ENCODE data around the gene ABR. TPM values are rescaled to one million over a fixed set of nuclear protein-coding genes. Genes with fewer than 3 reads are reported as not detected.
"Not testable (repeated sequence)": the region's sequence is repeated elsewhere in the genome, so short reads cannot be mapped to it uniquely, and the experiment has no call there.

ABR gene
- total RNA-seq, 1 donor: 156 TPM

GRCh38 chr17:1047177-1047878 is 132.5 kb downstream of the ABR start:
- no peak overlapping the region for H3K27ac ChIP-seq (ENCODE audit: low read depth, low read length)
- no peak overlapping the region for H2AFZ ChIP-seq (ENCODE audit: low read length)
- no peaks in the 10 kb centered on the region for H3K4me1 ChIP-seq (ENCODE audit: insufficient read depth, low read length)
- no peak overlapping the region for H3K4me3 ChIP-seq (ENCODE audit: insufficient read depth, low read length)
- H3K9me3 ChIP-seq (ENCODE audit: low read depth, low read length): no peaks in the 10 kb centered on the region
- TF ChIP-seq CTCF (IDR thresholded peaks at IDR 0.05; ENCODE audit: extremely low read depth, low read depth, low read length): no peak
- no peaks in the 10 kb centered on the region for H3K27me3 ChIP-seq (ENCODE audit: insufficient read depth, low read length)
- peaks cover 17% of the 10 kb centered on the region for H4K20me1 ChIP-seq (ENCODE audit: insufficient read depth, low read length)
- DNase-seq (ENCODE audit: insufficient read length, low spot score, missing footprints): peak; percentile 93
- peaks cover 11% of the 10 kb centered on the region for H3K79me2 ChIP-seq (ENCODE audit: insufficient read depth, low read length)
- H3K36me3 ChIP-seq (ENCODE audit: insufficient read depth, low read length): peaks cover 12% of the 10 kb centered on the region
- H3K4me2 ChIP-seq (ENCODE audit: insufficient read depth, low read length): no peak overlapping the region

GRCh38 chr17:1045456-1045855 is 134.3 kb downstream of the ABR start:
- no peak overlapping the region for H3K4me2 ChIP-seq (ENCODE audit: insufficient read depth, low read length)
- no peak for TF ChIP-seq CTCF (IDR thresholded peaks at IDR 0.05; ENCODE audit: extremely low read depth, low read depth, low read length)
- DNase-seq (ENCODE audit: insufficient read length, low spot score, missing footprints): no peak
- H3K4me1 ChIP-seq (ENCODE audit: insufficient read depth, low read length): no peaks in the 10 kb centered on the region
- no peak overlapping the region for H3K27ac ChIP-seq (ENCODE audit: low read depth, low read length)
- H2AFZ ChIP-seq (ENCODE audit: low read length): no peak overlapping the region
- peaks cover 20% of the 10 kb centered on the region for H4K20me1 ChIP-seq (ENCODE audit: insufficient read depth, low read length)
- peaks cover 16% of the 10 kb centered on the region for H3K79me2 ChIP-seq (ENCODE audit: insufficient read depth, low read length)
- no peaks in the 10 kb centered on the region for H3K9me3 ChIP-seq (ENCODE audit: low read depth, low read length)
- no peaks in the 10 kb centered on the region for H3K27me3 ChIP-seq (ENCODE audit: insufficient read depth, low read length)
- H3K4me3 ChIP-seq (ENCODE audit: insufficient read depth, low read length): no peak overlapping the region
- peaks cover 18% of the 10 kb centered on the region for H3K36me3 ChIP-seq (ENCODE audit: insufficient read depth, low read length)

- not testable (repeated sequence) for H3K27ac ChIP-seq (ENCODE audit: low read depth, low read length); H3K4me3 ChIP-seq (ENCODE audit: insufficient read depth, low read length); H2AFZ ChIP-seq (ENCODE audit: low read length); H3K4me2 ChIP-seq (ENCODE audit: insufficient read depth, low read length); DNase-seq (ENCODE audit: insufficient read length, low spot score, missing footprints); H3K9me3 ChIP-seq (ENCODE audit: low read depth, low read length); H3K4me1 ChIP-seq (ENCODE audit: insufficient read depth, low read length); H3K27me3 ChIP-seq (ENCODE audit: insufficient read depth, low read length)
- peaks cover 16% of the 10 kb centered on the region for H3K79me2 ChIP-seq (ENCODE audit: insufficient read depth, low read length)
- peaks cover 20% of the 10 kb centered on the region for H4K20me1 ChIP-seq (ENCODE audit: insufficient read depth, low read length)
- peaks cover 13% of the 10 kb centered on the region for H3K36me3 ChIP-seq (ENCODE audit: insufficient read depth, low read length)
Measured at GRCh38 chr17:1044387-1045009, 135.3 kb downstream of the ABR start.

- H3K4me2 ChIP-seq (ENCODE audit: insufficient read depth, low read length): no peak overlapping the region
- TF ChIP-seq CTCF (IDR thresholded peaks at IDR 0.05; ENCODE audit: extremely low read depth, low read depth, low read length): no peak
- peak; percentile 85 for DNase-seq (ENCODE audit: insufficient read length, low spot score, missing footprints)
- H3K79me2 ChIP-seq (ENCODE audit: insufficient read depth, low read length): peaks cover 16% of the 10 kb centered on the region
- no peaks in the 10 kb centered on the region for H3K4me1 ChIP-seq (ENCODE audit: insufficient read depth, low read length)
- H3K27me3 ChIP-seq (ENCODE audit: insufficient read depth, low read length): no peaks in the 10 kb centered on the region
- no peak overlapping the region for H3K4me3 ChIP-seq (ENCODE audit: insufficient read depth, low read length)
- peaks cover 13% of the 10 kb centered on the region for H3K36me3 ChIP-seq (ENCODE audit: insufficient read depth, low read length)
- H2AFZ ChIP-seq (ENCODE audit: low read length): no peak overlapping the region
- no peak overlapping the region for H3K27ac ChIP-seq (ENCODE audit: low read depth, low read length)
- peaks cover 20% of the 10 kb centered on the region for H4K20me1 ChIP-seq (ENCODE audit: insufficient read depth, low read length)
- no peaks in the 10 kb centered on the region for H3K9me3 ChIP-seq (ENCODE audit: low read depth, low read length)
Measured at GRCh38 chr17:1043601-1044251, 136.1 kb downstream of the ABR start.
